Smooth muscle cell (in vitro differentiated cells): ENCODE measurements around the gene CDYL. TPM values are rescaled to one million over a fixed set of nuclear protein-coding genes. Genes with fewer than 3 reads are reported as not detected.

Source experiments
- DNase-seq: peaks from one replicate; lab custom pipeline; 2025; ENCODE audit not compliant: unreplicated experiment; lab: John Stamatoyannopoulos, UW
- H2AFZ ChIP-seq: fragments of 200-600 bp; sonication (generic); 2 replicates; pipeline ENCODE4 v1.6.0; 2016; ENCODE audit warnings: antibody characterized with exemption, low read depth, mild to moderate bottlenecking
- H3F3A ChIP-seq: fragments of 200-600 bp; sonication (generic); 2 replicates; pipeline ENCODE4 v1.6.0; 2017; ENCODE audit warnings: antibody characterized with exemption, low read depth
- H3K27ac ChIP-seq: fragments of 200-600 bp; sonication (generic); 2 replicates; pipeline ENCODE4 v1.5.1; 2016; ENCODE audit warnings: low read depth, mild to moderate bottlenecking
- H3K27me3 ChIP-seq: fragments of 200-600 bp; sonication (generic); 2 replicates; pipeline ENCODE4 v1.6.1; 2016; ENCODE audit warnings: low read depth, mild to moderate bottlenecking
- H3K36me3 ChIP-seq: fragments of 200-600 bp; sonication (generic); 2 replicates; pipeline ENCODE4 v1.5.1; 2016; ENCODE audit warnings: low read depth
- H3K4me1 ChIP-seq: fragments of 200-600 bp; sonication (generic); 2 replicates; pipeline ENCODE4 v1.5.1; 2016; ENCODE audit warnings: low read depth
- H3K4me2 ChIP-seq: fragments of 200-600 bp; sonication (generic); 2 replicates; pipeline ENCODE4 v1.6.0; 2016; ENCODE audit warnings: mild to moderate bottlenecking
- H3K4me3 ChIP-seq: fragments of 200-600 bp; sonication (generic); 2 replicates; pipeline ENCODE4 v1.5.1; 2016; ENCODE audit warnings: mild to moderate bottlenecking
- H3K79me2 ChIP-seq: fragments of 200-600 bp; sonication (generic); 2 replicates; pipeline ENCODE4 v1.6.0; 2016; ENCODE audit warnings: low read depth, mild to moderate bottlenecking
- H3K9ac ChIP-seq: fragments of 200-600 bp; sonication (generic); 2 replicates; pipeline ENCODE4 v1.6.0; 2016; ENCODE audit warnings: low read depth
- H3K9me3 ChIP-seq: fragments of 200-600 bp; sonication (generic); replicated peaks from 2 replicates; pipeline ENCODE4 v1.5.1; 2016; ENCODE audit warnings: low read depth
- H4K20me1 ChIP-seq: fragments of 200-600 bp; sonication (generic); 2 replicates; pipeline ENCODE4 v1.6.0; 2016; ENCODE audit warnings: low read depth
- CTCF ChIP-seq: fragments of 200-600 bp; sonication (generic); IDR thresholded peaks from 2 replicates; pipeline ENCODE4 v1.5.1; 2017; ENCODE audit warnings: borderline replicate concordance, mild to moderate bottlenecking, antibody characterized with exemption; ENCODE audit not compliant: insufficient read depth, poor library complexity, severe bottlenecking
- WGBS: methylation state at CpG from one replicate; pipeline ENCODE4 v1.1.7; 2016; ENCODE audit warnings: low lambda C conversion rate; 5-methylcytosine and 5-hydroxymethylcytosine counted together
- polyA plus RNA-seq: library from polyadenylated mRNA; unstranded; fragments of >200 nt; fragmentation: Nextera tagmentation; extraction: Ambion mirVana; gene quantifications from 2 replicates; pipeline ENCODE4 v1.2.1, GENCODE V29; 2016
- total RNA-seq: library from RNA; depleted of rRNA; stranded (reverse); fragments of >200 nt; gene quantifications from 2 replicates; pipeline ENCODE4 v1.2.3, GENCODE V29; 2014

Gene CDYL
- total and polyA plus RNA-seq, 2 experiments from 2014 or later, result 28.7 to 34.5 TPM

DNA sequence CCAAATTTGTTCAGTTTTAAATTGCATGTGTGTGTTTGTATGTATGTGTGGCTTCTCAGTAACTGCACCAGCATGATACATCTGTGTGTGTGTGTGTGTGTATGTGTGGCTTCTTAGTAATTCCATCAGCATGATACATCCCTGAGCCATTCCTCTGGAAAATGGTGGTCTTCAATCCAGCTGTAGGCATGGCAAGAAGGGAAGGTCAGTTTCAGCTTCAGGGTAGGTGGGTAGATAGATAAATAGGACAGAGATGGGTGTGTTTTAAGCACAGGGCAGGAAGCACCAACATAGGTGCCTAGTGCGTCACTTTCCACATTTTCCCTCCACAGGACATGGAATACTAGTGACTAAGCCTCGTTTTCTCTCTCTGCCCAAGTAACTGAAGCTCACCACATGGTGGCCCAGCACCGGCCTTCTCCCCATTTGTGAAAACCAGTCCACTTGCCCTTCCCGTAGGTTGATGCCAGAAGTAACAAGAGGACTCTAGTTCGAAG lies 144.8 kb downstream of the CDYL start:
- 90% methylated on average over 5 of the region's 5 CpGs for WGBS
- H3K4me2 ChIP-seq, result no peak overlapping the region
- H2AFZ ChIP-seq, result no peak overlapping the region
- no peak for DNase-seq
- no peaks in the 10 kb centered on the region for H3K27me3 ChIP-seq
- no peak overlapping the region for H3K4me3 ChIP-seq
- H3K79me2 ChIP-seq, result peaks cover 90% of the 10 kb centered on the region
- H3K9ac ChIP-seq, result no peak overlapping the region
- no peaks in the 10 kb centered on the region for H3K36me3 ChIP-seq
- H3K9me3 ChIP-seq, result no peaks in the 10 kb centered on the region
- peaks cover 15% of the 10 kb centered on the region for H3K4me1 ChIP-seq
- no peak for TF ChIP-seq CTCF
- peak overlapping the region; percentile 10 for H3K27ac ChIP-seq
- H4K20me1 ChIP-seq, result peaks cover 73% of the 10 kb centered on the region
- peaks cover 7% of the 10 kb centered on the region for H3F3A ChIP-seq

DNA sequence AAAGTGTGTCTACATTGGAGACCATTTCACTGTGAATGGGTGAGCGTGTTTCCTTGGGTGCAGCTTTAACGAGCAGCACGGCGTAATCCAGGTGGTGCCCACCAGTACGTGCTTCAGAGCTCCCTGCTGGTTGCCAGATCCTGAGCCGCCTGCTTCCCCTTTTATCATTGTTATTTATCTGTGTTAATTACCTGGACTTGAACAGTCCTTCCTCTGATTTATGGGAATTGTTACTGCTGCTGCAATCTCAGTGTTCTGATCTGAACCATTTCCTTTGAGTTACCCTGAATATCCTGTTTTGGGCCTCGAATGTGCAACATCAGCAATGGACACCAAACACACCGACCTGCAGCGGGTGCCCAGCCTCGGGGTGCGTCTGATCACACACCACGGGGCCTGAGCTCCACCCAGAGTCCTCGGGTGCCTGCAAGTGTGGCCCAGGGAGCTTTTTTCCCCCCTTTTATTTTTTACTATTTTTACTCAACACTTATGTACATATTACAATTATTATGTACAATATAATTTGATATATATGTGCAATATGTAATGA lies 146.4 kb downstream of the CDYL start:
- DNase-seq, result no peak
- H3K9ac ChIP-seq, result no peak overlapping the region

GRCh38 chr6:4923081-4923480 lies 146.9 kb downstream of the CDYL start:
- no peak overlapping the region for H2AFZ ChIP-seq
- H3K27me3 ChIP-seq, result no peaks in the 10 kb centered on the region
- peaks cover 15% of the 10 kb centered on the region for H3K4me1 ChIP-seq
- H3K79me2 ChIP-seq, result peaks cover 90% of the 10 kb centered on the region
- H3K9ac ChIP-seq, result no peak overlapping the region
- 93% methylated on average over 3 of the region's 3 CpGs for WGBS
- peaks cover 72% of the 10 kb centered on the region for H4K20me1 ChIP-seq
- DNase-seq, result no peak
- TF ChIP-seq CTCF, result no peak
- no peaks in the 10 kb centered on the region for H3K9me3 ChIP-seq
- no peak overlapping the region for H3K27ac ChIP-seq
- no peaks in the 10 kb centered on the region for H3K36me3 ChIP-seq
- H3K4me2 ChIP-seq, result no peak overlapping the region
- no peak overlapping the region for H3K4me3 ChIP-seq
- H3F3A ChIP-seq, result no peaks in the 10 kb centered on the region

More for the DNA sequence above, 146.4 kb downstream of the CDYL start:
- no peak overlapping the region for H3K27ac ChIP-seq
- H3K36me3 ChIP-seq, result no peaks in the 10 kb centered on the region
- H2AFZ ChIP-seq, result no peak overlapping the region
- 84% methylated on average over 13 of the region's 13 CpGs for WGBS
- no peaks in the 10 kb centered on the region for H3F3A ChIP-seq
- no peak overlapping the region for H3K4me2 ChIP-seq
- H3K79me2 ChIP-seq, result peaks cover 90% of the 10 kb centered on the region
- peaks cover 72% of the 10 kb centered on the region for H4K20me1 ChIP-seq
- peaks cover 11% of the 10 kb centered on the region for H3K4me1 ChIP-seq
- TF ChIP-seq CTCF, result no peak
- H3K27me3 ChIP-seq, result no peaks in the 10 kb centered on the region
- no peaks in the 10 kb centered on the region for H3K9me3 ChIP-seq
- H3K4me3 ChIP-seq, result no peak overlapping the region
